ENCODE data around the gene PDZD2.

The PDZD2 gene

DNA sequence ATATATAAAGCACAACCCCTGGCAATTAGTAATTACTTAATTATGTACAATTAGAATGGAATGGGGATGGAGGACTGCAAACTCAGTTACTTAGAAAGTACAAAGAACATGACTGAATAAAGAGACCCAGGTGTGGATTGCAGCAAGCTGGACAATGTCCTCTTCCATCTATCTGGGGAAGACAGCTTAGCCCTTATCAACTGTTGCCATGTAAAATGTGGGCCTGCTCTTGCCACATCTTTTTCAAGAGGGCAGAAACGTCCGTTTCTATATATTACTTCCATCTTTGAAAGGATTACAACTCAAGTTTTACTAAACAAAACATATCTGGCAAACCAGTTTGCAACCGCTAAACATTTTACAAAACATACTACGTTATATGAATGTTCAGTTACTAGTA is 509.0 kb downstream of the PDZD2 start:
- in situ Hi-C loops (cut with MboI; ENCODE audit: low sequenced_read_pairs) = no loop called here

DNA sequence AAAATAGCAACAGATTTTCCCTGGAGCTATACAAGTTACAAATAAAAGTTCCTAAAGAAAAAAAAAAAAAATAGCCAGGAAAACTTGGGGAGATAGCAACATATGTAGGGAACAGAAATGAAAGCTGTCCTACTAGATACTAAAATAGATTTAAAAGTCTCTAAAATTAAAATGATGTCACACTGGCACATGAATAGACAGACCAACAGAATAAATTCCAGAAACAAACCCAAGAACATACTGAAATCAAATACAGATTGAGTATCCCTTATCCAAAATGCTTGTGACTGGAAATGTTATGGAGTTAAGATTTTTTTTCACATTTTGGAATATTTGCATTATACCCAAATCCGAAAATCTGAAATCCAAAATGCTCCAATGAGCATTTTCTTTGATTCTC is 511.4 kb downstream of the PDZD2 start:
- in situ Hi-C loops (cut with MboI; ENCODE audit: low sequenced_read_pairs) = no loop called here

GRCh38 chr5:32151198-32151597 is 512.3 kb downstream of the PDZD2 start:
- in situ Hi-C loops (cut with MboI; ENCODE audit: low sequenced_read_pairs) = no loop called here

- in situ Hi-C loops (cut with MboI; ENCODE audit: low sequenced_read_pairs) = no loop called here
These were observed 514.8 kb downstream of the PDZD2 start for GRCh38 chr5:32153723-32154122.

- in situ Hi-C loops (cut with MboI; ENCODE audit: low sequenced_read_pairs) = no loop called here
These were observed 516.3 kb downstream of the PDZD2 start for GRCh38 chr5:32155211-32155610.

GRCh38 chr5:32156635-32157034 is 517.7 kb downstream of the PDZD2 start:
- in situ Hi-C loops (cut with MboI; ENCODE audit: low sequenced_read_pairs) = no loop called here

DNA sequence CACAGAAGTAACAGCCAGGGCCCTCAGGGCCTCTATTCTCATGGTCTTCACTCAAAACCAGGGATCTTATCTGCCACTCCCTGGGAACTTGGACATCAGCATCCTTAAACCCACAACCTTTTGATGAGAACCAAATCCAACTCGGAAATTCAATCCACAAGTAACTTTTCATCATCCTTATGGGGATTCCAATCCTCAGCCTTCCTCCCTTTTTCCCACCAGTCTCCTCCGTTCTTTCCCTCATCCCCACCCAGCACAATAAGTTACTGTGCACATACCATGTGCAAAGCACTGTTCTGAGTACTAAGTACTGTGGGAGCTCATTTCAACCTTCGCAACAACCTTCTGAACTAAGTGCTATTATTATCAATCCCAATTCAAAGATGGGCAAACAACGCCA is 518.1 kb downstream of the PDZD2 start:
- in situ Hi-C loops (cut with MboI; ENCODE audit: low sequenced_read_pairs) = no loop called here

- in situ Hi-C loops (cut with MboI; ENCODE audit: low sequenced_read_pairs) = no loop called here
These were observed 519.7 kb downstream of the PDZD2 start for GRCh38 chr5:32158679-32158975.

DNA sequence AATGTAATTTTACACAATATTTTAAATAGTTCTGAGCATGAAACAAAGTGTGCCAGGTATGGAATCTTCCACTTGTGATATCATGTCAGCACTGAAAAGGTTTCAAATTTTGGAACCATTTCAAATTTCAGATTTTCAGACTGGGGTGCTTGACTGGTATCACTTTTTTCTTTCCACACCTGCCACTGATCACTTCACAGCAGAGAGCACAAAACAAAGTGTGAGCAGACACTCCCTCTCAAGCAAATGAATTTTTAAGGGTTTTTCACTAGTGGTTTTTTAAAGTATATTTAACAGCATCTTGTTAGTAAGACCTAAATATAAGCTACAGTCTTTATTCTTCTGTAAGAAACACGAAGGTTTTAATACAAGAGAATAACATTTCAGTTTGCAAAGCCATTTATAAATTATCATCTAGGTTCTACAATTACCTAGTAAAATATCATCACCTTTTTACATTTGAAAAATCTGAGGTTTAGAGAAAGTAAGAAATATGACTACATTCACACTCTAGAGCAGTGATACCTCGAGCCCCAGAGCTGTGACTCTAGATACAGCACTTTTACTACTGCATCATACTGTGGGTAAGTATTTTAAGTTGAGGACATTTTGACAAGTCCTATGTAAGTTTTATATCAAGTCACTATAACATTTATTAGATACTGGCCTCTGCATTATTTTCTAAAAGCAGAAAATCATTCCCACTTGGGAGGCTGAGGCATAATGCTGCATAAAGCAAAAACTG is 520.6 kb downstream of the PDZD2 start:
- in situ Hi-C loops (cut with MboI; ENCODE audit: low sequenced_read_pairs) = no loop called here

DNA sequence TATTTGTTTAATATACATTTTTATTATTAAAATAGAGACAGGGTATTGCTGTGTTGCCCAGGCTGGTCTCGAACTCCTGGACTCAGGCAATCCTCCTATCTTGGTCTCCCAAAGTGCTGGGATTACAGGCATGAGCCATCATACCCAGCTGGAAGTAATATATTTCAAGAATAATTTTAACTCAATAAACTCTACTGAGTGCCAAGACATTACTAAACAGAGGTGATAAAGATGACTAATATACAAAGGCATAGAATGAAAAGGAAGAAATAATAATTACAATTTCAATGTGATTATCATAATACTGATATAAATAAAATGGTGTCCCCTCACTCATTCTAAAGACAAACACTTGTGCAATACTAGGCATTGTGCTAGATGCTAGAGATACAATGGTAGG is 521.3 kb downstream of the PDZD2 start:
- in situ Hi-C loops (cut with MboI; ENCODE audit: low sequenced_read_pairs) = no loop called here

Measured in HL-60/S4 (cell line).